Astrocyte (in vitro differentiated cells and primary cell): ENCODE measurements around the gene HOXA10. TPM values are rescaled to one million over a fixed set of nuclear protein-coding genes. Genes with fewer than 3 reads are reported as not detected.

Experiments
- DNase-seq: peaks from one replicate; pipeline ENCODE4 v3.0.0-alpha.2; 2010; ENCODE audit warnings: low read depth
- FAIRE-seq: peaks from 2 replicates; lab custom pipeline; 2011; peaks lifted over from hg19 to GRCh38; lab: Jason Lieb, UNC
- H2AFZ ChIP-seq: 2 replicates; pipeline ENCODE4 v1.6.0; 2012; ENCODE audit warnings: low read depth, low read length, inconsistent platforms
- H3K27ac ChIP-seq: 2 replicates; pipeline ENCODE4 v1.5.1; 2011; ENCODE audit warnings: low read depth, low read length, inconsistent platforms
- H3K27me3 ChIP-seq: 2 replicates; pipeline ENCODE4 v1.6.0; 2011; ENCODE audit warnings: low read length, inconsistent platforms; ENCODE audit not compliant: insufficient read depth
- H3K36me3 ChIP-seq: 2 replicates; pipeline ENCODE4 v1.5.1; 2011; ENCODE audit warnings: low read length, inconsistent platforms; ENCODE audit not compliant: insufficient read depth
- H3K4me1 ChIP-seq: 2 replicates; pipeline ENCODE4 v1.5.1; 2011; ENCODE audit warnings: low read length, inconsistent platforms; ENCODE audit not compliant: insufficient read depth
- H3K4me2 ChIP-seq: 2 replicates; pipeline ENCODE4 v1.6.0; 2012; ENCODE audit warnings: low read length, inconsistent platforms
- H3K4me3 ChIP-seq: 2 replicates; pipeline ENCODE4 v1.5.1; 2011; ENCODE audit warnings: low read depth, mild to moderate bottlenecking, low read length, inconsistent platforms; ENCODE audit not compliant: insufficient read depth
- H3K79me2 ChIP-seq: 2 replicates; pipeline ENCODE4 v1.6.0; 2012; ENCODE audit warnings: mild to moderate bottlenecking, low read length, inconsistent platforms; ENCODE audit not compliant: insufficient read depth
- H3K9ac ChIP-seq: 2 replicates; pipeline ENCODE4 v1.6.0; 2012; ENCODE audit warnings: mild to moderate bottlenecking, low read length, inconsistent platforms
- H3K9me3 ChIP-seq: 2 replicates; pipeline ENCODE4 v1.5.1; 2012; ENCODE audit warnings: low read depth, mild to moderate bottlenecking, low read length, inconsistent platforms; ENCODE audit not compliant: insufficient read depth
- H4K20me1 ChIP-seq: 2 replicates; pipeline ENCODE4 v1.6.0; 2012; ENCODE audit warnings: low read length, inconsistent platforms; ENCODE audit not compliant: insufficient read depth
- H3K27ac Mint-ChIP-seq: one replicate; pipeline ENCODE4 v1.8.0; 2021; ENCODE audit warnings: mild to moderate bottlenecking, mixed read lengths; ENCODE audit not compliant: unreplicated experiment
- H3K27me3 Mint-ChIP-seq: one replicate; pipeline ENCODE4 v1.8.0; 2021; ENCODE audit warnings: low read depth, mixed read lengths; ENCODE audit not compliant: unreplicated experiment
- H3K36me3 Mint-ChIP-seq: one replicate; pipeline ENCODE4 v1.8.0; 2021; ENCODE audit warnings: low read depth, mixed read lengths; ENCODE audit not compliant: unreplicated experiment
- H3K4me1 Mint-ChIP-seq: one replicate; pipeline ENCODE4 v1.8.0; 2021; ENCODE audit warnings: low read depth, mixed read lengths; ENCODE audit not compliant: unreplicated experiment
- H3K4me3 Mint-ChIP-seq: one replicate; pipeline ENCODE4 v1.8.0; 2021; ENCODE audit warnings: mild to moderate bottlenecking, moderate library complexity, mixed read lengths; ENCODE audit not compliant: unreplicated experiment
- H3K9me3 Mint-ChIP-seq: one replicate; pipeline ENCODE4 v1.8.0; 2021; ENCODE audit warnings: mild to moderate bottlenecking, mixed read lengths; ENCODE audit not compliant: unreplicated experiment
- CTCF ChIP-seq: IDR thresholded peaks from 2 replicates; pipeline ENCODE4 v1.5.1; 2011; ENCODE audit warnings: low read depth, mild to moderate bottlenecking, inconsistent platforms, low read length, moderate library complexity; ENCODE audit not compliant: insufficient read depth
- EZH2 ChIP-seq: IDR thresholded peaks from 2 replicates; pipeline ENCODE4 v1.6.1; 2012; ENCODE audit warnings: mild to moderate bottlenecking, low read length, inconsistent platforms; ENCODE audit not compliant: insufficient read depth
- total RNA-seq: library from RNA; stranded (reverse); gene quantifications from 2 replicates; pipeline ENCODE4 v1.2.1, GENCODE V29; 2021

The HOXA10 gene
- total RNA-seq, 1 donor from 2014 or later: not detected

- peak; percentile 72 for TF ChIP-seq EZH2
- TF ChIP-seq CTCF: no peak
- no peak overlapping the region for H3K9ac ChIP-seq
- peaks cover 7% of the 10 kb centered on the region for H4K20me1 ChIP-seq
- Mint-ChIP-seq H3K4me1 (no peaks in the 10 kb centered on the region), H3K4me3 (no peak overlapping the region), H3K9me3 (peaks cover 7% of the 10 kb centered on the region), H3K36me3 (peaks cover 3% of the 10 kb centered on the region), H3K27me3 (peaks cover 91% of the 10 kb centered on the region), H3K27ac (no peak overlapping the region)
- no peak for FAIRE-seq
- H3K4me1 ChIP-seq: peaks cover 5% of the 10 kb centered on the region
- H3K27ac ChIP-seq: no peak overlapping the region
- H3K36me3 ChIP-seq: no peaks in the 10 kb centered on the region
- H2AFZ ChIP-seq: no peak overlapping the region
- H3K4me3 ChIP-seq: no peak overlapping the region
- DNase-seq: no peak
- H3K79me2 ChIP-seq: no peaks in the 10 kb centered on the region
- no peak overlapping the region for H3K4me2 ChIP-seq
- no peaks in the 10 kb centered on the region for H3K9me3 ChIP-seq
- peaks cover 92% of the 10 kb centered on the region for H3K27me3 ChIP-seq
Observed at GRCh38 chr7:27213433-27214238, 39.5 kb upstream of the HOXA10 start.

- Histone ChIP-seq H3K79me2 (no peaks in the 10 kb centered on the region), H3K4me1 (peaks cover 5% of the 10 kb centered on the region), H3K27ac (no peak overlapping the region), H3K9me3 (no peaks in the 10 kb centered on the region), H3K36me3 (no peaks in the 10 kb centered on the region), H3K4me2 (no peak overlapping the region), H3K4me3 (no peak overlapping the region), H4K20me1 (peaks cover 7% of the 10 kb centered on the region), H3K9ac (no peak overlapping the region), H2AFZ (no peak overlapping the region), H3K27me3 (peaks cover 97% of the 10 kb centered on the region)
- H3K36me3 Mint-ChIP-seq: peaks cover 3% of the 10 kb centered on the region
- H3K4me1 Mint-ChIP-seq: no peaks in the 10 kb centered on the region
- H3K4me3 Mint-ChIP-seq: no peak overlapping the region
- FAIRE-seq (no peak), DNase-seq (no peak)
- H3K27me3 Mint-ChIP-seq: peaks cover 92% of the 10 kb centered on the region
- TF ChIP-seq EZH2: no peak
- TF ChIP-seq CTCF: no peak
- no peak overlapping the region for H3K27ac Mint-ChIP-seq
- H3K9me3 Mint-ChIP-seq: peaks cover 7% of the 10 kb centered on the region
Observed at GRCh38 chr7:27212497-27213432, 38.6 kb upstream of the HOXA10 start.
